Breast epithelium (tissue), 3 donors: Measurements from ENCODE around the gene ASCC2.

Source experiments
- POLR2AphosphoS5 ChIP-seq, 3 donors: sonication (generic); formaldehyde crosslinking; IDR thresholded peaks; one replicate each; pipeline ENCODE4 v1.6.1; 2017; ENCODE audit warnings: antibody characterized with exemption in 3 of 3
- TF ChIP-seq, protein P1 (sequence below), 3 donors: fragments of 450-650 bp; IDR thresholded peaks; one replicate each; pipeline ENCODE4 v1.5.1; 2016 to 2017; ENCODE audit warnings: antibody characterized with exemption in 3 of 3, mild to moderate bottlenecking in 3 of 3, moderate library complexity in 3 of 3

DNA sequence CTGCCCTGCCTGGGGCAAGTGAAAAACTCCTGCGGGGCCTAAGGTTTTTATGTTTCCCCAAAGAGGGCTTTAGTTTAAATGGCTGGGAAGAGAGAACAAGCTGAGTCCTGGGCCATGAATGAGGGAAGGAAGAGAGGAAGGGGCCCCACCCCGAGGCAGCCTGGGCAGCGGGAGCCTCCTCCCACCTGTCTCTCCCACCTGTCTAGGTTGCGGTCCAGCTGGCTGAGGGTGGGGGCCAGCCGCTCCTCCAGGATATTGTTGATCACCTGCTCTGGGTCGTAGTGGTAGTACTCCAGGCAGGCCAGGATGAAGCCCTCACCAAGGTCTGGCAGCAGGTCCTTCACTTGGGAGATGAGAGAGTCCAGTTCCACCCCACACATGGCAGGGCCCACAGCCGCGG lies 36.3 kb downstream of the ASCC2 start:
- TF ChIP-seq, protein P1, sequence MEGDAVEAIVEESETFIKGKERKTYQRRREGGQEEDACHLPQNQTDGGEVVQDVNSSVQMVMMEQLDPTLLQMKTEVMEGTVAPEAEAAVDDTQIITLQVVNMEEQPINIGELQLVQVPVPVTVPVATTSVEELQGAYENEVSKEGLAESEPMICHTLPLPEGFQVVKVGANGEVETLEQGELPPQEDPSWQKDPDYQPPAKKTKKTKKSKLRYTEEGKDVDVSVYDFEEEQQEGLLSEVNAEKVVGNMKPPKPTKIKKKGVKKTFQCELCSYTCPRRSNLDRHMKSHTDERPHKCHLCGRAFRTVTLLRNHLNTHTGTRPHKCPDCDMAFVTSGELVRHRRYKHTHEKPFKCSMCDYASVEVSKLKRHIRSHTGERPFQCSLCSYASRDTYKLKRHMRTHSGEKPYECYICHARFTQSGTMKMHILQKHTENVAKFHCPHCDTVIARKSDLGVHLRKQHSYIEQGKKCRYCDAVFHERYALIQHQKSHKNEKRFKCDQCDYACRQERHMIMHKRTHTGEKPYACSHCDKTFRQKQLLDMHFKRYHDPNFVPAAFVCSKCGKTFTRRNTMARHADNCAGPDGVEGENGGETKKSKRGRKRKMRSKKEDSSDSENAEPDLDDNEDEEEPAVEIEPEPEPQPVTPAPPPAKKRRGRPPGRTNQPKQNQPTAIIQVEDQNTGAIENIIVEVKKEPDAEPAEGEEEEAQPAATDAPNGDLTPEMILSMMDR (IDR thresholded peaks at IDR 0.05): no peak
- no peak for TF ChIP-seq POLR2AphosphoS5 (IDR thresholded peaks at IDR 0.05)
